Lung microvascular endothelial cell (primary cell): ENCODE data around the gene GCLC. TPM values are rescaled to one million over a fixed set of nuclear protein-coding genes. Genes with fewer than 3 reads are reported as not detected.
"Not testable (repeated sequence)": the region's sequence is repeated elsewhere in the genome, so short reads cannot be mapped to it uniquely, and the experiment has no call there.

Source experiments
- DNase-seq, 2 donors: peaks; one replicate each; pipeline versions ENCODE4 v3.0.0 to v3.0.0-alpha.2; 2010; ENCODE audit warnings: low read depth in 2 of 2
- total RNA-seq: library from RNA; depleted of rRNA; stranded (reverse); fragments of >200 nt; gene quantifications from 2 replicates; pipeline ENCODE4 v1.2.1, GENCODE V29; 2014

The GCLC gene
- total RNA-seq, result 16.1 and 25.8 TPM in 2 replicates

GRCh38 chr6:53544470-53545308, at the start of gene GCLC:
Gene GCLC, minus strand, starts transcription at chr6:53545101. Its CDS starts 456 bp downstream, at chr6:53544645.
- peak; percentile 97 for DNase-seq

DNA sequence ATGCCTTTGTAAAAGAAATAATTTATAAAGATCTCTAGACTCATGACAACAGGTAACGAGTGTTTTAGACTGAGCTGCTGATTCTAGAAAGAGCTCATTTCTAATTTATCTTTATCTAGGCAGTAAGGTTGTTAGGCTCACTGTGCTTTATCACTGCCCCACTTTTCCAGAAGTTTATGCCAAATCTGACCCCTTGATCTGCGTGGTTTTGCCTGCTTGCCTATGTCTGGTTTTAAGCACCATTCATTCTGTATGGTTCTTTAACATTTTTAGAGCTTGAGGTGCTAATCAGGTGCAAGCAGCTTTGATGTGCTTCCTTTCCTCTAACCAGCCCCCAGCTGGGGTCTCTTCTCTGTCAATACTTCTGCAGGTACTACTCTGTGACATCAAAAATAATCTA, 49.7 kb upstream of the GCLC start:
- DNase-seq, result no peak

- DNase-seq, result no peak
Measured at GRCh38 chr6:53593001-53593488, 48.1 kb upstream of the GCLC start.

DNA sequence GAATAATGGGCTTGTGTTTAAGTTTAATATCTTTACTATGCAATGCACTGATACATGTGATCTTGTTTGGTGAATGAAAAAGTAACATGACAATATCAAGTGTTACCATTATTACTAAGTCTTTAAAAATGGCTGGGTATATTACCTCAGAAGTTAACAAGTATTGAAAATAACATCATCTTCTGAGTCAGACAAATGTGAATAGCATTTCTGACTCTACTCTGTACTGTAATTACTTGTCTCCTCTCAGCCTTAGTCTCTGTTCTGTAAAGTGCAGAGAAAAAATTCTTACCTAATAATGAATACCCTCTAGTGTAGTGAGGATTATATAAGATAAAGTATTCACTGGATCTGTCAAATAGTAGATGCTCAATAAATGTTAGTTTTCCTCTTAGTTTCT, 47.0 kb upstream of the GCLC start:
- DNase-seq, result no peak

GRCh38 chr6:53588816-53589509, 44.1 kb upstream of the GCLC start:
- DNase-seq, result no peak

GRCh38 chr6:53587291-53587690, 42.4 kb upstream of the GCLC start:
- DNase-seq, result no peak

- DNase-seq, result no peak
Measured at GRCh38 chr6:53585208-53585900, 40.5 kb upstream of the GCLC start.

- no peak for DNase-seq
Measured at GRCh38 chr6:53584726-53585125, 39.8 kb upstream of the GCLC start.

DNA sequence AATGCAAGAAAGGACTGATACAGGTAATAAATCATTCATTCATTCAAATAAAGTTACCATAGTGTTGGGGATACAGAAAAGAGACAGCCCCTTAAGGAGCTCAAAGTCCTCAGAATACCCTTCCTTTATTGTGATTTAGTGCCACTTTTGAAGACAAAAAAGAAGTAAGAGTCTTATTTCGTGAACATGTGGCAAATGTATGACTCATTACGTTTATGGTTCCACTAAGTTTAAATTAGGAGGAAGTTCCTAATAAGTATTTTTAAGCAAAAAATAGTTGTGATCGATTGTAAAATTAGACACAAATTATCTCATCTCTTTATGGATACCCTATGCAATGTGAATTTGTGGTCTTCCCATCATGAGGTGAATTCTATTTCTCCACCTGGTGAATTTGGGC, 38.5 kb upstream of the GCLC start:
- DNase-seq, result no peak

- no peak for DNase-seq
Measured at GRCh38 chr6:53582963-53583362, 38.1 kb upstream of the GCLC start.

- no peak for DNase-seq
Measured at GRCh38 chr6:53581856-53582255, 37.0 kb upstream of the GCLC start.

DNA sequence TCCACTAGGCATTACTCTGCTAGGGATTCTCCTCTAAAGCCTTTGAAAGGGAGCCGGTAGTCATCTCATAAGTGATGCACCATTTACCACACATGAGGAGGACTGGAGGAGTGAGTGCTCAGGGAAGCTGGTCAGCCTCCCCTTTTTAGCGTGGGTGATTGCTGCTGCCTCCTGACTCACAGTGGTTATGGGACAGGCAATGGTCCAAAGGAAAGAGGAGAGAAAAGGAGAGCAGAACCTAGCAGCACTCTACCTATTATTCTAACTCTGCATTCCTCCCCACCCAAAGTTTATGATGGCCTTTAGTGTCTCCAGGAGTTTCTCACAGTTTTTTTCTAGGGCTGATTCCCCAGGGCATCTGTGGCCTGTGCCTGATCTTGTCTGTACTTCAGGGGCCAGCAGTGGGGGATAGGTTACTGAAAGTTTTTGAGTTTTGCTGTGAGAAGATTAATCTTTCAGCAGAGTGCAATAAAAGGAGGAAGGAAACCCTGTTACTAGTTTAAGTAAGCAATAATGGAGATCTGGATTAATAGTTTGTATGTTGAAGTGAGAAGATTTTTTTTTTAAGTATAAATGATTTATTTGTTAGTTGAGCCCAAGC, 36.4 kb upstream of the GCLC start:
- no peak for DNase-seq

- DNase-seq, result no peak
Measured at GRCh38 chr6:53579338-53579737, 34.4 kb upstream of the GCLC start.

DNA sequence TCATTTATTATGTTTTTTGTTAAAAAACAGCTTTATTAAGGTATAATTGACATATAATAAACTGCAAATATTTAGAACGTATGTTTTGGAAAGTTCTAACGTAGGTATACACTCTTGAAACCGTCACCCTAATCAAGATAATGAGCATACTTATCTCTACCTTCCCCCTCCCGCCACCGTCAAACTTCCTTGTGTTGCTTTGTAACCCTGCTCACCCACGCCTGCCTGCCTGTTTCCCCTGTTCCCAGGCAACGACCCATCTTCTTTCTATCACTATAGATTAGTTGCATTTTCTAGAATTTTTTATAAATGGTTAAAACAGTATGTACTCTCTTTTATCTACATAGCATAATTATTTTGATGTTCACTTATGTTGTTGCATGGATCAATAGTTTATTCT, 33.5 kb upstream of the GCLC start:
- no peak for DNase-seq

- no peak for DNase-seq
Measured at GRCh38 chr6:53573299-53573698, 28.4 kb upstream of the GCLC start.

DNA sequence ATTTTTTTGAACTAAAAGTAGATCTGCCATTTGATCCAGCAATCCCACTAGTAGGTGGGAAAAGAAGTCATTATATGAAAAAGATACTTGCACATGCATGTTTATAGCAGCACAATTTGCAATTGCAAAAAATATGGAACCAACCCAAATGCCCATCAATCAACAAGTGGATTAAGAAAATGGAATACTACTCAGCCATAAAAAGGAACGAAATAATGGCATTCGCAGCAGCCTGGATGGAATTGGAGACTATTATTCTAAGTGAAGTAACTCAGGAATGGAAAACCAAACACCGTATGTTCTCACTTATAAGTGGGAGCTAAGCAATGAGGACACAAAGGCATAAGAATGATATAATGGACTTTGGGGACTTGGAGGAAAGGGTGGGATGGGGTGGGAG, 27.5 kb upstream of the GCLC start:
- DNase-seq, result not testable (repeated sequence)

DNA sequence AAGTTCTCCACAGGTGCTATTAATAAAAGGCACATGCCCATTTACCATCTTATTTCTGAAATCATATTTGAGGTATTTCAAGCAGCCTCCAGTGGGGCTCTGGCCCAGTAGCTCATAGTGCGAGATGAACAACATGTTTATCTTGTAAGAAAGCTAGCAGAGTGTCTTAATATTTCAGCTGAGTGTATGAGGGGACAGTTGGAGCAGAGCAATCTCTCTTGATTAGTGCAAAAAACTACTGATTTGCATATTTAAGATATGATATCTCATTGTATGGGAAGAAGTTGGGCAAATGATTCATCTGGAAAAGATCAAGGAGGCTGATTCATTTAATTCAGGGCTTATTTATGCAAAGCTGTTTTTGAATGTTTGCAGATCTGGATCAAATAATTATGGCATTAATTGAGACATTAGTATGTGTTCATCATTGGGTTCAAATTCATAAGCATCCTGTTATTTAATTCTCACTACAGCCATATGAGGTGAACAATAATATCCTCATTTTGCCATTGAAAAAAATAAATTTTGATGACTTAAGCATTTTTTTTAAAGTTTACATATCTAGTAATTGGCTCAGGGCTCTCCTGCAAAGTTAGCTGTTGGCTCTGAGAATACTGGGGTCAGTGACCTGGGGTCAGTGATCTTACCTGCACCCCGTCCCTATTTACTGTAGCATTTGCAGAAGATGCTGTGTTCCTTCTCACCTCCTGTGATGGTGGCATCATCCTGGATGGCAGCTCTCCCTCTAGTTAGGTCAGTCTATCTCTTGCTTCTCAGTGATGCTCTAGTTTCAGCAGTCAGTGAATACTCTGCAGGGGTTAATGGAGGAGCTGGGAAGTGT, 24.1 kb upstream of the GCLC start:
- DNase-seq, result no peak

DNA sequence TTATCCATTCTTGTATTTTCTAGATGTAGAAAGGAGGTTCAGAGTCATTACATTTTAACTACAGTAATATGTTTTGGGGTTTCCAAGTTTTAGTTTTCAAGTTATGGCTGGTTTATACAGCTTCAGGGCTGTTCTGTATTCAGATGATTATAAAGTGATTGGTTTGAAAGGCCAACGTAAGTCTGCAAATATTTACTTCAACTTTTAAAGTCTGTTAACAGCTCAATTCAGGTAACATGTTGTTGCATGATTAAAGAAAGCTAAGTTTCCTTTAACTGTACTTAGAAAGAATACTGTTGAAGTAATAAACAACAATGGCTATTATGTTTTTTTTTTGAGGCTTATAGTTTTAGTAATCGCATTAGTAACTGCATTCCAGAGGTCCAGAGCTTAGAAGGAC, 22.8 kb upstream of the GCLC start:
- DNase-seq, result no peak

- DNase-seq, result no peak
Measured at GRCh38 chr6:53566755-53567154, 21.9 kb upstream of the GCLC start.

GRCh38 chr6:53565886-53566285, 21.0 kb upstream of the GCLC start:
- no peak for DNase-seq
